ENCODE results near the gene FBXO7.
"Not testable (repeated sequence)": the region's sequence is repeated elsewhere in the genome, so short reads cannot be mapped to it uniquely, and the experiment has no call there.

Gene FBXO7

DNA sequence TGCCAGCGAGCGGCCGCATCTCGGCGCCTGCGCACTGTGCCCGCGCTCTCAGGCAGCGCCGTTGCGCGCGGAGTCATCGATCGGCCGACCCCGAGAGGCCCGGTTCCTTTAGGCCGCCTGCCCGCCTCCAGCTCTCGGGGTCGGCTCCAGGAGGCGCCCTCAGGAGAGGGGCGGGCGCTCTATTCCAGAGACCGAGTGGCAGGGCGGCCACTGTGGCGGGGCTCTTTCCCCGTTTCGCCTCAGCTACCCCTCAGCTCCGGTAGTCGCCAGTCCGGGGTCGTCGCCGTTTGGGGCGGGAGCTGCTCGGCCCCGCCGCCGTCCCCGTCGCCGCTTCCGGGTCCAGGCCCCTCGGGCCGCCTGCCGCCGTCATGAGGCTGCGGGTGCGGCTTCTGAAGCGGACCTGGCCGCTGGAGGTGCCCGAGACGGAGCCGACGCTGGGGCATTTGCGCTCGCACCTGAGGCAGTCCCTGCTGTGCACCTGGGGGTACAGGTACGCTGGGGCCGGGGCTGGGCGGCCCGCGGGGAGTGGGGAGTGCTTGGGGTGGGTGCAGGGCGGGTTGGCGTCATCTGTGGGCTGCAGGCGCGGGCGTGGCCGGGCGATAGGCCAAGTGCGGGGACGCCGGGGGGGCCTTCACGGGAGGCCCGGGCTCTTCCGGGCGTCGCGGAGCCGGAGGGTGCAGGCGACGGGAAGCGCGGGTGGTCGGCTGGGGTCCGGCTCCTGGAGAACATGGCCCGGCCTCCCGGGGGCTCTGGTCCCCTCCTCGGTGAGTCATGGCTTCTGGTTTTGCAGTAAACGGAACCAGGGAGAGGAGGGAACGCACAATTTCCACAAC is at the start of gene FBXO7:
TSS of gene FBXO7 (plus strand) at position 177 of the 833 bp plus-strand sequence. CDS start at position 369, 192 bp downstream.
- FAIRE-seq, result no peak

GRCh38 chr22:32426881-32427280 is 47.7 kb upstream of the FBXO7 start:
- DNase-seq (ENCODE audit: low spot score) (no peak), FAIRE-seq (no peak)

More for the DNA sequence above, at the start of gene FBXO7:
- DNase-seq (ENCODE audit: low spot score), result peak; percentile 96

- FAIRE-seq (no peak), DNase-seq (ENCODE audit: low spot score) (no peak)
Observed at GRCh38 chr22:32430352-32430751, 44.3 kb upstream of the FBXO7 start.

DNA sequence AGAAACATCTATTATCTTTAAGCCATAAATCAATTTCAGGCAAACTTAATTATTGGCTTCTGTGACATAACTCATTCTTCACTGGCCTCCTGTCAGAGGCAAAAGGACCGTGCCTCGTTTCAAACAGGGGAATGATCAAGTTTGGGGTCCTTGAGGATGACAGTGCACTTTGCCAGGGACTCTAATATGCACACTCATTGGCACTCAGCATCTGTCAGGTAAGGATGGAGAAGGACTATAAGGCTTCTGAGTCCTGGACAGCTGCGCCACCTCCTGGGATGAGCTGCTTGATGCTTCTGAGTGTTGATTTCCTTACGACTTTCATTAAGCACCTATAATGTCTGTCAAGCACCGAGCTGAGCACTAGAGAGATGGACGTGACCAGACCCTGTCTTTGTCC is 30.5 kb upstream of the FBXO7 start:
- DNase-seq (ENCODE audit: low spot score) (peak; percentile 56), FAIRE-seq (no peak)

DNA sequence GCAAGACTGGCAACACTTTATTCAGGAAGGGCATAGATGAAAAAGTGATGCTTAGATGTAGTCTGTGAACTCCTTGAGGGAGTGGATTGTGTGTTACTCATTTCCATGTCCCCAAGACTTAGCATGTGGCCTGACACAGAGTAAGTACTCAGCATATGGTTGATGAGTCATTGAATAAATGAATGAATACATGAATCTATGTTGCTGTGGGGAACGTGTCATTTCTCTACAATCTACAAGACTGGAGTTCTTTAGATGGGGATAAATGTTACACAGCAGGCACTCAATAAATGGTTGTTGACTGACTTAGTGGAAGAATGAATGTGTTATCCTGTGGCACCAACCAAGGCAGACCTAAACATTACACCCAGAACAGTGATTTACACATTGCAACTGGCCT is 28.3 kb upstream of the FBXO7 start:
- FAIRE-seq (peak; percentile 78), DNase-seq (ENCODE audit: low spot score) (no peak)

DNA sequence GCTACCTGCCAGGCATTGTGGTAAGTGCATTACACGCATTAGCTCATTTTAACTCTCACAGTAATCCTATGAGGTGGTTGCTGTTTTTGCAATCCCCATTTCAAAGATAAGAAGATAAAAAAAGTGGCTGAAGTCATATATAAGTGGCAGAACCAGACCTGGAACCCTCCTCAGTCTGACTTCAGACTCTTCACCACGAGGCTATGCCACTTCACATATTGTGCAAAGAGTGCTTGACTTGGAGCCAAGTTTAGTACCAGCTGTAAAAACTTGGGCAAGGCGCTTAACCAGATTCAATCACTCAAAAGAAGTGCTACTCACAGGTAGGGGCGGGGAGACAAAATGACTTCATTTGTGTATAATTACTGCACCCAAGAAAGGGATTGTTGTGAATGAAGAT is 25.6 kb upstream of the FBXO7 start:
- DNase-seq (ENCODE audit: low spot score), result no peak
- FAIRE-seq, result no peak

- FAIRE-seq (no peak), DNase-seq (ENCODE audit: low spot score) (no peak)
Observed at GRCh38 chr22:32457031-32457430, 17.6 kb upstream of the FBXO7 start.

DNA sequence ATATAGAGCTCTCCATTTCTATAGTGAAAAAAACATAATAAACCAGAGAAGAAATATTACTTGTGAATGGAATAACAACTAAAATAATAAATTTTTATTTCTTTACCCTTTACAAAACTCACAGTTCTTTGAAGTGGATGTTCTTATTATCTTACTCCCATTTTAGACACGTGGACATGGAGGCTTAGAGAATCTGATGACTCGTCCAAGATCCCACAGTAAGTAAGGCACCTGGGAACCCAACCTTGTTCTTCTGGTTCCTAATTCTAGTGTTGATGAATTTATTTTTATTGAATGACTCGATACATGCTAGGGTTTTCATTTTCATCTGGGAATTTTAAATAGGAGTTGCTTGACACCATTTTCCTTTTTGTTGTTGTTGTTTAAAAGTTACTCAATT is 12.2 kb upstream of the FBXO7 start:
- DNase-seq (ENCODE audit: low spot score) (no peak), FAIRE-seq (no peak)

DNA sequence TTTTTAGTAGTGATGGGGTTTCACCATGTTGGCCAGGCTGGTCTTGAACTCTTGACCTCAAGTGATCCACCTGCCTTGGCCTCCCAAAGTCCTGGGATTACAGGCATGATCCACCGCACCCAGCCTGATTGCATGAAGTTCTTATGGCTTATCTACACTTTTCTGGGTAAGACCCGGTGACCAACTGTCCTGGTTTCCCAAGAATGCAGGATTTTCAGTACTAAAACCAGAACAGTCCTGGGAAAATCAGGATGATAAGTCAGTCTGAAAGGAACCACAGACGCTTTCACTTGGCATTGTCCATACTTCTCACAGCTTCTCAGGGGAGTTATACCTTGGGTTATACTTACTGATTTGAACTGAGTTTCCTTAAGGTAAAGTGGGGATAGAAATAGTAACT is 8.9 kb upstream of the FBXO7 start:
- no peak for DNase-seq (ENCODE audit: low spot score)
- FAIRE-seq, result no peak

DNA sequence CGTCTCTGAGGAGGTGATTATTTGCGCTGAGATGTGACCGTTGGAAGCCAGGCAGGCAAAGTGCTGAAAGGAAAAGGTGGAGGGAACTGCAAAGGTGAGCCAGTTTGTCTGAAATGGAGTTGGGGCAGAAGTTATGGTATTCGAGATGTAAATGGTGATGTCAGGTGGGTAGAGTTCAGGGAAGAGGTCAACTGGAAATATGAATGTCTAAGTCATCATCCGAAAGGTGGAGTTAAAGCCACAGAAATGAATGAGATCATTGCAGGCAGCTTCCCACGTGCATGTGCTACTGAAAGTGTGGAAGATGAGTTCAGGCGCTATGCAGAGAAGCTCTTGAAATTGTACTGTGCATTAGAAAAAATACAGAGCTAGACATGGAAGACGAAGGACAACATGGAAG is 8.1 kb upstream of the FBXO7 start:
- FAIRE-seq (no peak), DNase-seq (ENCODE audit: low spot score) (peak; percentile 50)

DNA sequence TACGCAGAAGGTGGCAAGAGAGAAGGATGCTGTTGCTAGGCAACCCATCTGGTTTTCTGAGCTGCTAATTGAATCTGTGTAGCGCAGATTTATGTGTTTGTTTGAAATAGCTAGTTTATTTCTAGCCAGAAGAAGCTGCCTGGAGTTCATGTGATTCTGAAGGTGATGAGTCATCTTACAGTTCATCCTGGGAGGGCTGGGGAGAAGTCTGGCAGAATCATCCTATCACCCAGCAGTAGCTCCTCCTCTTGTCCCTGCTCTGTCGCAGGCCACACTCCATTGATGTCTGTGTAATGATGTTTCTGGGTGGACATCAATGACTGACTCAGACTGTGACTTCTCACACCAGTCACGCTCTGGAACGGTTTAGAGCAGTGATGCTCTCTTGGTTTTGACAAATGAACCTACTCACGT is 4.8 kb upstream of the FBXO7 start:
- FAIRE-seq (peak; percentile 40), DNase-seq (ENCODE audit: low spot score) (peak; percentile 73)

DNA sequence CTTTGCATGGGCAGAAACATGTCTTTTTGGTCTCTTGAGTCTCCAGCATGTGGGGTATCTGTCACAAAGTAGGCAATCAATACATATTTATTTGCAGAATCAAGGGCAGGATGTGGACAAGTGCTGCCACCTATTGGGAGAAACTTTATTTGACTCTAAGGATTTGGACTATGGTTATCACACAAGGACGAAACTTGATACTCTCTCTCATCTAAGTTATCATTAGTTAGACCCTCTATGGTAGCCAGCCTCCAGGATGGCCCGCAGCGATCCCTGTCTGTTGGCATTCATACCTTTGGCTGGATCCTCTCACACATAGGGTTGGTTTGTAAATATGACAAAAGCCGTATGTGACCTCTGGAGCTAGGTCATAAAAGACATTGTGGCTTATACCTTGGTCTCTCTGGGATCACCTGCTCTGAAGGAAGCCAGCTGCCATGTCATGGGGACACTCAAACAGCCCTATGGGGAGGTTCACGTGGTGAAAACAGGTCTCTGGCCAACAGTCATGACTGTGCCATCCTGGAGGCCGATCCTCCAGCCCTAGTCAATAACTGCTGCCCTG is 1.1 kb upstream of the FBXO7 start:
- DNase-seq (ENCODE audit: low spot score) (peak; percentile 54), FAIRE-seq (no peak)

DNA sequence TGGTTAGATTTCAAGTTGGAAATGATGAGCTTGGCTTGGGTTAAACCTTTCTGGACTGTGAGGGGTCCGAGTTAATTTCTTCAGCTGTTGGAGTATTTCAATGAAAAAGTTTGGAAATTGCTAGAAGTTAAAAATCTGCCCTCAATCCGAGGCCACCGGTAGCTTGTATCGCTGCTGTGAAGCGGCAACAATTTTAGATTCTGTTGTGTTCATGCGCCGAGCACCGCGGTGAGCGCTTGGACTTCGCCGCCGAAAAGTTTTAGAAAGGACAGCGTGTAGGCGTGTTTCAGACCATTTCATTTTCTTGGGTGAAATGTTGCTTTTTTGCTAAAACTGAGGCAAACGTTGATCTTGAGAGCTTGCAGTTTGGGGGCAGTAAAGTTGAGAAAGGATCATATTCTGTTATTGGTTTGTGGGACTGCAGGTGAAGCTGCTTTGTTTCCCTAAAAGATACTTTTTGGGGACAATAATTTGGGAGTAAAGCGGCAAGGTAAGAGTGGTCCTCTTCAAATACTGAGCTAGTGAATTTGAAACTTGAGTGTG is 928 bp downstream of the FBXO7 start:
- no peak for FAIRE-seq

DNA sequence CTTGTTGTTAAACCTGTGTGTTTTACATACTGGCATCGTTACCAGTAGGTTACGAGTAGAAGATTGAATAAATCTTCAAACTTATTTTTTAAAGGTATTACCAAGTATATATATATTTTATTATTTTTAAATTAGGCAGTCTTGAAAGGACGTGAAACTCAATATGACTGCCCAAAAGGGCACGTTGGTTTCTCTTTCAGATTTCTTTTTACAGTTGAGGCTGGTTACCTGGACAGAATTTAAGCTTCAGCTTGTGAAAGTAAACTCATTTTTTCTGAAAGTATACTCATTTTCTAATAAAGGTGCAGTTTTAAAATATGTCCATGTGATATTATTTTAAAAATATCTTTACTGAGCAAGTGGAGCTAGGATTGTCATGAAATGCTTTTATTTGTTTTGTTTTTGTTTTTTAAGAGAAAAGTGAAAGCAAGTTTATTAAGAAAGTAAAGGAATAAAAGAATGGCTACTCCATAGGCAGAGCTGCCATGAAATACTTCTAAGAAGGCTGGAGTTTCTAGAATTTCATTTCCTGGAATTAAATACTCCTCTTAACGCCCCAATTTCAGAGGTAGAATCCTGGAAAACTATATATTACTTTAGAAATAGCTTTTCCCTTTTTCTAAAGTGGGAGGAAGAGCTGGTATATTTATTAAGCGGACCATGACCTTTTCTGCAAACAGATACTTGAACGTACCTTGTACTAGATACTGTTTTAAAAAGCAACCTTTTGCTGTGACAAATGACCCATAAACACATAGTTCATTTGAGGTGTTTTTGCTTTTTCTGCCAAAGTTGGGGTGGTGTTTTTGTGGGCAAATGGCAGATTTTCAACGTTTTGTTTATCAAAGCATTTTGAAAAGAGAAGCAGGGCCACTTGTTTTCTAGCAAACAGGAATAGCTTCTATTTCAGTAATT is 1.9 kb downstream of the FBXO7 start:
- FAIRE-seq (no peak), DNase-seq (ENCODE audit: low spot score) (no peak)

More for the DNA sequence above, 928 bp downstream of the FBXO7 start:
- DNase-seq (ENCODE audit: low spot score), result peak; percentile 40

- FAIRE-seq (no peak), DNase-seq (ENCODE audit: low spot score) (no peak)
Observed at GRCh38 chr22:32477596-32477995, 3.0 kb downstream of the FBXO7 start.

- DNase-seq (ENCODE audit: low spot score); FAIRE-seq: not testable (repeated sequence)
Observed at GRCh38 chr22:32478552-32478951, 3.9 kb downstream of the FBXO7 start.

DNA sequence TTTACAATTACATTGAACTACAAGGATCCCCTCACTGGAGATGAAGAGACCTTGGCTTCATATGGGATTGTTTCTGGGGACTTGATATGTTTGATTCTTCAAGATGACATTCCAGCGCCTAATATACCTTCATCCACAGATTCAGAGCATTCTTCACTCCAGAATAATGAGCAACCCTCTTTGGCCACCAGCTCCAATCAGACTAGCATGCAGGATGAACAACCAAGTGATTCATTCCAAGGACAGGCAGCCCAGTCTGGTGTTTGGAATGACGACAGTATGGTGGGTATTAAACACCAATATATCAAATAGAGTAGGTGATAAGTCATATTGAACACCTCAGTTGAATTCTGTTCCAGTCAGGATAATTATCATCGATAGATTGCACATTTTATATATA is 4.4 kb downstream of the FBXO7 start:
- no peak for FAIRE-seq
- DNase-seq (ENCODE audit: low spot score), result no peak

GRCh38 chr22:32480238-32480637 is 5.6 kb downstream of the FBXO7 start:
- FAIRE-seq (no peak), DNase-seq (ENCODE audit: low spot score) (no peak)

- DNase-seq (ENCODE audit: low spot score) (no peak), FAIRE-seq (no peak)
Observed at GRCh38 chr22:32482708-32483107, 8.1 kb downstream of the FBXO7 start.

- FAIRE-seq (no peak), DNase-seq (ENCODE audit: low spot score) (no peak)
Observed at GRCh38 chr22:32486656-32487390, 12.2 kb downstream of the FBXO7 start.

DNA sequence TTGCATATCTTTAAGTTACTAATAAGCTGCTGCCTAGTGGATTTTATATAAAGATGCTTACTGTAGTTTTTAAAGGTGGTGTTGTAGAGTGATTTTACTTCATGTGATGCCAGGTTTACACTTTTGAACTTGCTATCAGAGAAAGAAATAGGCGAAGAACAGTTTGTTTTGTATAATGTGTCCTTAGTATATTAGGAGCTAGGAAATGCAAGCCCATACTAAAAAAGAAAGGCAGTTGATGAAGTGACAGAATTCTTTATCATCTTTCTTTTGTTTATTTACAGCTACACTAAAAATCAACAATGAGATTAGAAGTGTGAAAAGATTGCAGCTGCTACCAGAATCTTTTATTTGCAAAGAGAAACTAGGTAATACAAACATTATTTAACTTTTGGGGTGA is 12.8 kb downstream of the FBXO7 start:
- FAIRE-seq, result no peak
- no peak for DNase-seq (ENCODE audit: low spot score)
